Astrocyte (in vitro differentiated cells and primary cell): ENCODE measurements around the gene SYCP2. TPM values are rescaled to one million over a fixed set of nuclear protein-coding genes. Genes with fewer than 3 reads are reported as not detected.

Experiments used
- DNase-seq: peaks from one replicate; pipeline ENCODE4 v3.0.0-alpha.2; 2010; ENCODE audit warnings: low read depth
- FAIRE-seq: peaks from 2 replicates; lab custom pipeline; 2011; peaks lifted over from hg19 to GRCh38; lab: Jason Lieb, UNC
- H2AFZ ChIP-seq: 2 replicates; pipeline ENCODE4 v1.6.0; 2012; ENCODE audit warnings: low read depth, low read length, inconsistent platforms
- H3K27ac ChIP-seq: 2 replicates; pipeline ENCODE4 v1.5.1; 2011; ENCODE audit warnings: low read depth, low read length, inconsistent platforms
- H3K27me3 ChIP-seq: 2 replicates; pipeline ENCODE4 v1.6.0; 2011; ENCODE audit warnings: low read length, inconsistent platforms; ENCODE audit not compliant: insufficient read depth
- H3K36me3 ChIP-seq: 2 replicates; pipeline ENCODE4 v1.5.1; 2011; ENCODE audit warnings: low read length, inconsistent platforms; ENCODE audit not compliant: insufficient read depth
- H3K4me1 ChIP-seq: 2 replicates; pipeline ENCODE4 v1.5.1; 2011; ENCODE audit warnings: low read length, inconsistent platforms; ENCODE audit not compliant: insufficient read depth
- H3K4me2 ChIP-seq: 2 replicates; pipeline ENCODE4 v1.6.0; 2012; ENCODE audit warnings: low read length, inconsistent platforms
- H3K4me3 ChIP-seq: 2 replicates; pipeline ENCODE4 v1.5.1; 2011; ENCODE audit warnings: low read depth, mild to moderate bottlenecking, low read length, inconsistent platforms; ENCODE audit not compliant: insufficient read depth
- H3K79me2 ChIP-seq: 2 replicates; pipeline ENCODE4 v1.6.0; 2012; ENCODE audit warnings: mild to moderate bottlenecking, low read length, inconsistent platforms; ENCODE audit not compliant: insufficient read depth
- H3K9ac ChIP-seq: 2 replicates; pipeline ENCODE4 v1.6.0; 2012; ENCODE audit warnings: mild to moderate bottlenecking, low read length, inconsistent platforms
- H3K9me3 ChIP-seq: 2 replicates; pipeline ENCODE4 v1.5.1; 2012; ENCODE audit warnings: low read depth, mild to moderate bottlenecking, low read length, inconsistent platforms; ENCODE audit not compliant: insufficient read depth
- H4K20me1 ChIP-seq: 2 replicates; pipeline ENCODE4 v1.6.0; 2012; ENCODE audit warnings: low read length, inconsistent platforms; ENCODE audit not compliant: insufficient read depth
- H3K27ac Mint-ChIP-seq: one replicate; pipeline ENCODE4 v1.8.0; 2021; ENCODE audit warnings: mild to moderate bottlenecking, mixed read lengths; ENCODE audit not compliant: unreplicated experiment
- H3K27me3 Mint-ChIP-seq: one replicate; pipeline ENCODE4 v1.8.0; 2021; ENCODE audit warnings: low read depth, mixed read lengths; ENCODE audit not compliant: unreplicated experiment
- H3K36me3 Mint-ChIP-seq: one replicate; pipeline ENCODE4 v1.8.0; 2021; ENCODE audit warnings: low read depth, mixed read lengths; ENCODE audit not compliant: unreplicated experiment
- H3K4me1 Mint-ChIP-seq: one replicate; pipeline ENCODE4 v1.8.0; 2021; ENCODE audit warnings: low read depth, mixed read lengths; ENCODE audit not compliant: unreplicated experiment
- H3K4me3 Mint-ChIP-seq: one replicate; pipeline ENCODE4 v1.8.0; 2021; ENCODE audit warnings: mild to moderate bottlenecking, moderate library complexity, mixed read lengths; ENCODE audit not compliant: unreplicated experiment
- H3K9me3 Mint-ChIP-seq: one replicate; pipeline ENCODE4 v1.8.0; 2021; ENCODE audit warnings: mild to moderate bottlenecking, mixed read lengths; ENCODE audit not compliant: unreplicated experiment
- CTCF ChIP-seq: IDR thresholded peaks from 2 replicates; pipeline ENCODE4 v1.5.1; 2011; ENCODE audit warnings: low read depth, mild to moderate bottlenecking, inconsistent platforms, low read length, moderate library complexity; ENCODE audit not compliant: insufficient read depth
- EZH2 ChIP-seq: IDR thresholded peaks from 2 replicates; pipeline ENCODE4 v1.6.1; 2012; ENCODE audit warnings: mild to moderate bottlenecking, low read length, inconsistent platforms; ENCODE audit not compliant: insufficient read depth
- total RNA-seq: library from RNA; stranded (reverse); gene quantifications from 2 replicates; pipeline ENCODE4 v1.2.1, GENCODE V29; 2021

SYCP2 gene
- total RNA-seq, 1 donor from 2014 or later = 0.27 TPM

GRCh38 chr20:59903621-59904020 is 29.8 kb downstream of the SYCP2 start:
- Histone ChIP-seq H3K4me1 (no peaks in the 10 kb centered on the region), H3K79me2 (no peaks in the 10 kb centered on the region), H3K27me3 (no peaks in the 10 kb centered on the region), H3K9ac (no peak overlapping the region), H3K4me3 (no peak overlapping the region), H3K4me2 (no peak overlapping the region), H2AFZ (no peak overlapping the region), H4K20me1 (no peaks in the 10 kb centered on the region), H3K27ac (no peak overlapping the region), H3K36me3 (no peaks in the 10 kb centered on the region), H3K9me3 (no peaks in the 10 kb centered on the region)
- Mint-ChIP-seq H3K4me1 (no peaks in the 10 kb centered on the region), H3K9me3 (no peaks in the 10 kb centered on the region), H3K27ac (no peak overlapping the region), H3K36me3 (no peaks in the 10 kb centered on the region), H3K27me3 (no peaks in the 10 kb centered on the region), H3K4me3 (no peak overlapping the region)
- TF ChIP-seq EZH2 (no peak), CTCF (no peak)
- DNase-seq (no peak), FAIRE-seq (no peak)

DNA sequence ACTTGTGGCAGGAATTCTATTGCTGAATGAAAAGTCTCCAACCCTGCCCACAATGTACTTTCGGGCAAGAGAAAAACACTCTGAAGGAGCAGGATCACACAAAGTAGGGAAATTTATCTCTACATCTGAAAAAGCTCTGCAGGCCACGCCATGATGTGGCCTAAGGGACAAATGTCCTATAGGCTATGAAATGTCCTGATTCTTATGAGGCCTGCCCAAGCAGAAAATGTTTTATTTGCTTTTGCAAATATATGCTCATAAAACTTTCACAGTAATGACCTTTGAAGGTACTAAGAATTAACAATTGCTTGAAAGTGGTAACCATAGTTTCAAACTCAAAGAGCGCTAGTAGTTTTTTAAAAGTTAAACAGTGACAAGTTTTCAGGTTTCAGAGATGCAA is 31.0 kb downstream of the SYCP2 start:
- no peaks in the 10 kb centered on the region for H3K36me3 Mint-ChIP-seq
- H3K27me3 Mint-ChIP-seq = no peaks in the 10 kb centered on the region
- Histone ChIP-seq H3K36me3 (no peaks in the 10 kb centered on the region), H3K27me3 (no peaks in the 10 kb centered on the region), H3K4me1 (no peaks in the 10 kb centered on the region), H3K9ac (no peak overlapping the region), H4K20me1 (no peaks in the 10 kb centered on the region), H3K4me3 (no peak overlapping the region), H2AFZ (no peak overlapping the region), H3K9me3 (no peaks in the 10 kb centered on the region), H3K79me2 (no peaks in the 10 kb centered on the region), H3K4me2 (no peak overlapping the region), H3K27ac (no peak overlapping the region)
- DNase-seq (no peak), FAIRE-seq (no peak)
- no peak overlapping the region for H3K27ac Mint-ChIP-seq
- H3K9me3 Mint-ChIP-seq = no peaks in the 10 kb centered on the region
- no peak overlapping the region for H3K4me3 Mint-ChIP-seq
- TF ChIP-seq EZH2 (no peak), CTCF (no peak)
- no peaks in the 10 kb centered on the region for H3K4me1 Mint-ChIP-seq

DNA sequence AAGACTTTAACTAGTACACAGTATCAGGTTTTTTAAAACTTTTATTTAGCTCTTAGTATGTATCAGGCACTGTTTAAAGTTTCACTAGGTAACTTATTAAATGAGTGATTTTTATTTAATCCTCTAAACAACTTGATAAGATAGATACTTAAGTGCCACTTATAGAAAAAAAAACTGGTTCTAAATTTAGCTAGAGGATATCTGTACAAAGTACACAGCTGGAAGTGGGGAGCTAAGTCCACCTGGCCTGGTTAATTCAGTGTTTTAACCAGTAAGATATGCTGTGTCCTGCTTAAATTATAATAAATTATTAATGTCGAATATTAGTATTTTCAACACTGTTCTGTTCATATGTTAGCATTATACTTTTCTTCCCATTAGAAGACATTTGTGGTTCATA is 37.5 kb downstream of the SYCP2 start:
- Histone ChIP-seq H3K9me3 (no peaks in the 10 kb centered on the region), H3K4me2 (no peak overlapping the region), H3K9ac (no peak overlapping the region), H3K4me1 (no peaks in the 10 kb centered on the region), H4K20me1 (no peaks in the 10 kb centered on the region), H3K4me3 (no peak overlapping the region), H3K36me3 (no peaks in the 10 kb centered on the region), H2AFZ (no peak overlapping the region), H3K79me2 (no peaks in the 10 kb centered on the region), H3K27ac (no peak overlapping the region), H3K27me3 (no peaks in the 10 kb centered on the region)
- no peak for TF ChIP-seq EZH2
- no peak for TF ChIP-seq CTCF
- Mint-ChIP-seq H3K4me3 (no peak overlapping the region), H3K27me3 (no peaks in the 10 kb centered on the region), H3K4me1 (no peaks in the 10 kb centered on the region), H3K27ac (no peak overlapping the region), H3K9me3 (no peaks in the 10 kb centered on the region), H3K36me3 (no peaks in the 10 kb centered on the region)
- FAIRE-seq (no peak), DNase-seq (no peak)
